Left kidney (tissue), 8 donors: ENCODE results near the gene SLC46A3. TPM values are rescaled to one million over a fixed set of nuclear protein-coding genes. Genes with fewer than 3 reads are reported as not detected.
"Not testable (repeated sequence)": the region's sequence is repeated elsewhere in the genome, so short reads cannot be mapped to it uniquely, and the experiment has no call there.

Source experiments
- DNase-seq: peaks from one replicate; pipeline ENCODE4 v3.0.0-alpha.2; 2013
- long read RNA-seq, 8 donors: transcript quantifications; one replicate each; lab custom pipeline, GENCODE V29; 2026
- polyA plus RNA-seq: library from polyadenylated mRNA; unstranded; fragments of 120-200 nt; gene quantifications from one replicate; pipeline ENCODE4 v1.2.1, GENCODE V29; 2013; ENCODE audit not compliant: insufficient read length

Gene SLC46A3
- 2.0 TPM for polyA plus RNA-seq
- long read RNA-seq, donor 1 = 0 reads
- long read RNA-seq, donor 2, partial matches to known transcripts = 0 of 1 reads
- long read RNA-seq, donor 2, other reads (novel, unspliced or antisense) = 0 of 1 reads
- long read RNA-seq, donor 3 = 0 reads
- long read RNA-seq, donor 4 = 0 reads
- long read RNA-seq, donor 5, partial matches to known transcripts = 0 of 2 reads
- long read RNA-seq, donor 5, other reads (novel, unspliced or antisense) = 0 of 2 reads
- long read RNA-seq, donor 6 = 0 reads
- long read RNA-seq, donor 7 = 0 reads
- long read RNA-seq, donor 8 = 0 reads

GRCh38 chr13:28718543-28719226 is at the start of gene SLC46A3:
Gene SLC46A3, minus strand, starts transcription at chr13:28718970. Its CDS starts 972 bp downstream, at chr13:28717998.
- peak; percentile 91 for DNase-seq

- no peak for DNase-seq
Observed at GRCh38 chr13:28763887-28764286, 45.1 kb upstream of the SLC46A3 start.

GRCh38 chr13:28761586-28761985 is 42.8 kb upstream of the SLC46A3 start:
- DNase-seq = no peak

GRCh38 chr13:28755546-28755870 is 36.7 kb upstream of the SLC46A3 start:
- DNase-seq = no peak

DNA sequence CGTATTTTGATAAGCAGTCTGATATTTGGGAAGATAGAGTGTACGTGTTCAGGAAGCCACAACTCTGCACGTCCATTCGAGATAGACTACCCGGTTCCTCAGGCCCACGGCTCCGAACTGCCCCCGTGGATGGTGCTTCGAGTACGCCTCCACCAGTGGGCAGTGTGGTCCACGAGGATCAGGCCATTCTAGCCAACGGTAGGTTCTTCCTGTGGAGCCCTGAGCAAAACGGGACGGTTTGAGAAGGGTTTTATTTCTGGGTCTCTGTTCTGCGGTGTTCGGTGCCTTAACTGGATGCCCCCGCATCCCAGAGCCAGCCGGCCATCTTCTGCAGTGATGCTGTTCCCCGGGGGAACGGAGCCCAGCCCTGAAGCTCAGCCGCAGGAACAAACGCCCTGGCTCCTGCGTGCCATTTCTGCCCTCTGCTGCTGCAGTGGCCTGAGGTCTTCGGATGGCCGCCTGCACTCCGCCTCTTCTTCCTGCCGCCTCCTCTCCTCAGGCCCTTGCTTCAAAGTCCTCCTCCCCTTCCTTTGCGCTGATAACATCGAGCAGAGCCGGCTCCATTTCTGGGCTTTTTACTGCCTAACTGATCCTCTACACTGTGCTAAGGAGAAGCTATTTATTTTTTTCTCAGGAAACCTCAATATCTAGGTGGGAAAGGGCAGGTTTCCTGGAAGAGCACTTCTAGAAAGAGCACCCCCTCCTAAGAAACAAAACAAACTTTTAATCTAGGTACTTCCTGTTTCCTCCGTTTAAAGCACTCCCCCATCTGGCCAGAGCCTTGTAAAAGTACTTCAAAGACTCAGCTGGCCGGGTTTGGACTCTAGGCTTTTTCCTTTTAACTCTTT is 36.2 kb upstream of the SLC46A3 start:
- peak; percentile 13 for DNase-seq

DNA sequence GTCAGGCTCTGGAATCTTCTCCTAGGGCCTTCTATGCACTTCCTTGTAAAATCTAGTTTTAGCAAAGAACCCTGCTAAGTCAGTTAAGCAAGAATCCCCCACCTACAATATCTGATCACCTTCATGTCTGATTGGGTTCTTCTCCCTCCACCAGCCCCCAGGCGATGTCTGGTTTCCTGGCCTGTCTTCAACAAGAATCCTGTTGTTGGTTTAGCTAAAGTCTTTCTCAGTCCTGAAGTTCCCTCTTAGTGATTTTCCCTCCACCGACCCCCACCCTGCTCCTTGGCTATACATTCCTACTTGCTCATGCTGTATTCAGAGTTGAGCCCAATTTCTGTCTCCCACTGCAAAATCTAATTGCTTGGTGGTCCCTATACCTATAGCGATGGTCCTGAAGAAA is 35.2 kb upstream of the SLC46A3 start:
- no peak for DNase-seq

DNA sequence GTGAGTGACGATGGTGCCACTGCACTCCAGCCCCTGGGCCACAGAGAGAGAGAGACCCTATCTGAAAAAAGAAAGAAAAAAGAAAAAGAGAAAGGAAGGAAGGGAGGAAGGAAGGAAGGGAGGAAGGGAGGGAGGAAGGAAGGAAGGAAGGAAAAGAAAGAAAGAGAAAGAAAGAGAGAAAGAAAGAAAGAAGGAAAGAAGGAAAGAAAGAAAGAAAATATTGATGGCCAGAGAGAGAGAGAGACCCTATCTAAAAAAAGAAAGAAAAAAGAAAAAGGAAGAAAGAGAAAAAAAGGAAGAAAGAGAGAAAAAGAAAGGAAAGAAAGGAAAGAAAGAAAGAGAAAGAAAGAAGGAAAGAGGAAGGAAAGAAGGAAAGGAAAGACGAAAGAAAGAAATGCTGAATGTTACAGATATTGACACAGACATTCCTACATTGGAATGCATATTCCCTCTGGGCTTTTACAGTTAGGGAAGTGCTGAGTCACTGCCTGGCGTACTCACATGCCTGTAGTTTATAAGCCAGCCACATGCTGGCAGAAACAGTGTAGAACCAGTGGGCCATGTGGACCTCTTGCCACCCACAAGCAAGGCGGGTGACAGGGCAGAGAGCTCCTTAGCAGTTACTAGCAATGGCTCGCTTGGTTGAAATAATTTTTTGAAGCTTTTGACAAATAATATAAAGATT is 34.6 kb upstream of the SLC46A3 start:
- peak; percentile 35 for DNase-seq

GRCh38 chr13:28751175-28751960 is 32.6 kb upstream of the SLC46A3 start:
- DNase-seq = no peak

GRCh38 chr13:28750187-28751045 is 31.6 kb upstream of the SLC46A3 start:
- no peak for DNase-seq

GRCh38 chr13:28747851-28748250 is 29.1 kb upstream of the SLC46A3 start:
- DNase-seq = no peak

DNA sequence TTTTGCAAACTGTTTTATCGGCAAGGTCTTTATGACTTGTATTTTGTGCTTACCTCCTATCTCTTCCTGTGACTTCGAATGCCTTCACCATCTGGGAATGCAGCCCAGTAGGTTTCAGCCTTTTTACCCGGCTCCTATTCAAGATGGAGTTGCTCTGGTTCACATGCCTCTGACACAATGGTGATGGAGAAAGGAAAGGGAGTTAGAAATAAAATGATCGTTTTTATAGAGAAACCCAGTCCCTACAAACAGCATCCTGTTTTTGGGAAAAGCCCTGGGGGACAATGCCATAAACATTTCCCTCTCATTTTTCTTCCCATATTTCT is 27.5 kb upstream of the SLC46A3 start:
- no peak for DNase-seq

DNA sequence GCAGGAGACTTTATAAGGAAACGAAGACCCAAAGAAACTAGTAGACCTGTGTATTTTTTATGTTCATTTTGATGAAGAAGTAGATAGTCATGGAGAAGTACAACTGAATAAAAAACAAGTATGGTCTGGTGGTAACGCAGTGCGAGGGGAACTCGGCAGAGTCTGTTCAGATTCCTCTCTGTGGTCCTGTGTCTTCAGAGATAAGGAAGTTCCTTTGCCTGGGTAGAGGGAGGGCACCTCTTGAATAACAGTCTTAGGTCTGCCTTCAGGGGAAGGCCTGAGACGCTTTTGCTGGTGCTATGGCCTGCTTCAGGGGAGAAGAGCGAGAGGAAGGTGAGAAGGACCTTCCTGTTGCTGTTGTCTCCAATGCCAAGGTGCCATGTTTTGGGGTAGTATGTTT is 25.9 kb upstream of the SLC46A3 start:
- no peak for DNase-seq

DNA sequence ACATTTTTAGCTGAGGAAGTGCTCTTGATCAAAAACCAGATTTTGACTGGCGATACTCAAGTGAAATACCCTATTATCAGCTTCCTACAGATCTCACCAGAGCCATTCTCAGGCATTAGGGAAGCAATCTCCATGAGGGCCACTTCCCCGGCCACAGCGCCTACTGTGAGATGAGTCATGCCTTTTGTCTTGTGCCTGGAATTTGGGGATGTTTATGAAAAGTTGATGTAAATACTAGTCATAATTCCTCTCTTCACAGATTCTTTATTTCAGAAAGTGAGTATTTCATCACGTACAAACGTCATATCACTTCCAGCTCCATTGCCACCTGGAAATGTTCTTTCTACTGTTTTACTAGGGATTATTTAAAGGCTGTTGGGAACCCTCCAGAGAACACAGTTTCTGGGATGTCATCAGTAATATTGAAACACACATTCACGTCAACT is 25.3 kb upstream of the SLC46A3 start:
- no peak for DNase-seq

DNA sequence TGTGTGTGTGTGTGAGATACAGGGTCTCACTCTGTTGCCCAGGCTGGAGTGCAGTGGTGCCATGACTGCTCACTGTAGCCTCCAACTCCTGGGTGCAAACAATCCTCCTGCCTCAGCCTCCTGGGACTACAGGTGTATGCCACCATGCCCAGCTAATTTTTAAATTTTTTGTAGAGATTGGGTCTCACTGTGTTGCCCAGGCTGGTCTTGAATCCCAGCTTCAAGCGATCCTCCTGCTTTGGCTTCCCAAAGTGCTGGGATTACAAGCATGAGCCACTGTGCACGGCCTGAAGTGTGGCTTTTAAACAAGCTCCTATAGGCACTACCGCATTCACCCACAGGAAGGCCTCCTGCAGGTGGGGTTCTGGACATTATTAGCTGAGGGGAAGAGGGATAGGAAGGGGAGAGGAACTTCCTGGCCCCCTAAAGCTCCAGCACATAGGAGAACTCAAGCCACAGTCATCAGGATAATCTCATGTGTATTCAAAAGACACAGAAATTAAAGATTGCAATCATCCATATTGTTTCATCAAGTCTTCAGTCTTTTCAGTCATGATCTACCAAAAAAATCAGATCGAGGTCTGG is 24.8 kb upstream of the SLC46A3 start:
- no peak for DNase-seq

DNA sequence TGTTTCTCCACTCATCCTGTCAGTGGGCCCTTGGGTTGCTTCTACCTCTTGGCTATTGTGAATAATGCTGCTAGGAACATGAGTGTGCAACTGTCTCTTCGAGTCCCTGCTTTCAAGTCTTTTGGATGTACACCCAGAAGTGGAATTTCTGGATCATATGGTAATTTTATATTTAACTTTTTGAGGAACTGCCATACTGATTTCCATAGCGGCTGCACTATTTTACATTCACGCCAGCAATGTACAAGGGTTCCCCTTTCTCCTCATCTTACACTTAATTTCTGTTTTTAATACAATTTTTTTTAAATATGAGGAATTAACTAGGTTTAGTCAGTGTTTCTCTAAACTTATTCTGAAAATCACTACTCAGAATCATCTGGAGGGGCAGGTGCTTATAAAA is 24.2 kb upstream of the SLC46A3 start:
- DNase-seq = no peak

- DNase-seq = not testable (repeated sequence)
Observed at GRCh38 chr13:28742445-28742844, 23.7 kb upstream of the SLC46A3 start.

GRCh38 chr13:28741084-28741491 is 22.3 kb upstream of the SLC46A3 start:
- DNase-seq = no peak

DNA sequence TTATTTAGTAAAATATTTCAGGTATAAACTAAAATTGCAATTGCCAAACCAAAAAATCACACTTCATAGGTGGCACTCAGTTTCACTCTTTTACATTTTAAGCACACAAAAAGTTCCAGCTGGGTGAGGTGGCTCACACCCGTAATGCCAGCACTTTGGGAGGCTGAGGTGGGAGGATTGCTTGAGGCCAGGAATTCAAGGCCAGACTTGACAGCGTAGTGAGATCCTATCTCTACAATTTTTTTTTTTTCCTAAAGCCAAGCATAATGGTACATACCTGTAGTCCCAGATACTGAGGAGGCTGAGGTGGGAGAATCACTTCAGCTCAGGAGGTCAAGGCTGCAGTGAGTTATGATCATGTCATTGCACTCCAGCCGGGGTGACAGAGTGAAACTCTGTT is 20.6 kb upstream of the SLC46A3 start:
- DNase-seq = no peak

- no peak for DNase-seq
Observed at GRCh38 chr13:28735481-28736029, 16.8 kb upstream of the SLC46A3 start.

- DNase-seq = no peak
Observed at GRCh38 chr13:28734906-28735305, 16.1 kb upstream of the SLC46A3 start.
